Large intestine (tissue), 3 donors: ENCODE results near the gene BRD4. TPM values are rescaled to one million over a fixed set of nuclear protein-coding genes. Genes with fewer than 3 reads are reported as not detected.

Experiments
- DNase-seq, 2 donors: peaks; one replicate each; pipeline versions ENCODE4 v3.0.0 to v3.0.0-alpha.2; 2013
- H3K27ac ChIP-seq: one replicate; pipeline ENCODE4 v1.5.1; 2013; ENCODE audit warnings: low read length
- H3K27me3 ChIP-seq: 2 replicates; pipeline ENCODE4 v1.6.1; 2013; ENCODE audit warnings: low read length; ENCODE audit not compliant: control insufficient read depth, insufficient read depth
- H3K36me3 ChIP-seq: 2 replicates; pipeline ENCODE4 v1.6.1; 2013; ENCODE audit warnings: low read length; ENCODE audit not compliant: control insufficient read depth, insufficient read depth
- H3K4me1 ChIP-seq: one replicate; pipeline ENCODE4 v1.6.1; 2013; ENCODE audit warnings: low read length; ENCODE audit not compliant: control insufficient read depth, insufficient read depth
- H3K4me3 ChIP-seq: one replicate; pipeline ENCODE4 v1.5.1; 2013; ENCODE audit warnings: low read length
- H3K9me3 ChIP-seq: one replicate; pipeline ENCODE4 v1.6.1; 2013; ENCODE audit warnings: mild to moderate bottlenecking, low read depth, low read length, moderate library complexity; ENCODE audit not compliant: control insufficient read depth
- WGBS: methylation state at CpG from one replicate; pipeline ENCODE4 v1.1.5; 2013; ENCODE audit warnings: low lambda C conversion rate; ENCODE audit not compliant: insufficient coverage; 5-methylcytosine and 5-hydroxymethylcytosine counted together
- polyA plus RNA-seq: library from polyadenylated mRNA; unstranded; fragments of 120-200 nt; gene quantifications from one replicate; pipeline ENCODE4 v1.2.1, GENCODE V29; 2013

BRD4 gene
- polyA plus RNA-seq, 1 donor, result 39.1 TPM

- WGBS, result no CpG with 5 or more reads among the region's 22 CpGs
- Histone ChIP-seq H3K4me1 (peaks cover 12% of the 10 kb centered on the region), H3K27me3 (no peaks in the 10 kb centered on the region), H3K36me3 (peaks cover 53% of the 10 kb centered on the region), H3K4me3 (no peak overlapping the region), H3K27ac (no peak overlapping the region), H3K9me3 (no peaks in the 10 kb centered on the region)
- no peak for DNase-seq
Measured at GRCh38 chr19:15373644-15374043, 41.3 kb upstream of the BRD4 start.

GRCh38 chr19:15372891-15373301, 40.6 kb upstream of the BRD4 start:
- Histone ChIP-seq H3K27ac (no peak overlapping the region), H3K4me3 (no peak overlapping the region), H3K4me1 (peaks cover 12% of the 10 kb centered on the region), H3K36me3 (peaks cover 60% of the 10 kb centered on the region), H3K27me3 (no peaks in the 10 kb centered on the region), H3K9me3 (no peaks in the 10 kb centered on the region)
- no CpG with 5 or more reads among the region's 30 CpGs for WGBS
- no peak for DNase-seq

DNA sequence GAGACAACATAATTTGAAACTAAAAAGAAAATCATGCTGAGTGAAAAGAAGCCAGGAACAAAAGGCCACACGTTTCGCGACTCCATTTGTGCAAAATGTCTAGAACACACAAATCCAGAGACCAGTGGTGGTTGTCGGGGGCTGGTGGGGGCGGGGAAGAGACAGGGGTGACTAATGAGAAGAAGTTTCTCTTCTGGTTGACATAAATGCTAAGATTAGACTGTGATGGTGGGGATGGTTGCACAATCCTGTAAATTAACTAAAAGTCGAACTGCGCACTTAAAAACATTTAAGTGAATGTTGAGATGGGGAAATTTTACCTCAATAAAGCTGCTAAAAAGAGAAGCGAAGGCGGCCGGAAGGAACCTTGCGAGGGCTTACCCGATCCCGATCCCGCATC, 40.1 kb upstream of the BRD4 start:
- 100% methylated on average over 3 of the region's 14 CpGs for WGBS
- H3K27me3 ChIP-seq, result no peaks in the 10 kb centered on the region
- no peak overlapping the region for H3K27ac ChIP-seq
- no peaks in the 10 kb centered on the region for H3K9me3 ChIP-seq
- no peak for DNase-seq
- peaks cover 8% of the 10 kb centered on the region for H3K4me1 ChIP-seq
- H3K4me3 ChIP-seq, result no peak overlapping the region
- peaks cover 65% of the 10 kb centered on the region for H3K36me3 ChIP-seq

DNA sequence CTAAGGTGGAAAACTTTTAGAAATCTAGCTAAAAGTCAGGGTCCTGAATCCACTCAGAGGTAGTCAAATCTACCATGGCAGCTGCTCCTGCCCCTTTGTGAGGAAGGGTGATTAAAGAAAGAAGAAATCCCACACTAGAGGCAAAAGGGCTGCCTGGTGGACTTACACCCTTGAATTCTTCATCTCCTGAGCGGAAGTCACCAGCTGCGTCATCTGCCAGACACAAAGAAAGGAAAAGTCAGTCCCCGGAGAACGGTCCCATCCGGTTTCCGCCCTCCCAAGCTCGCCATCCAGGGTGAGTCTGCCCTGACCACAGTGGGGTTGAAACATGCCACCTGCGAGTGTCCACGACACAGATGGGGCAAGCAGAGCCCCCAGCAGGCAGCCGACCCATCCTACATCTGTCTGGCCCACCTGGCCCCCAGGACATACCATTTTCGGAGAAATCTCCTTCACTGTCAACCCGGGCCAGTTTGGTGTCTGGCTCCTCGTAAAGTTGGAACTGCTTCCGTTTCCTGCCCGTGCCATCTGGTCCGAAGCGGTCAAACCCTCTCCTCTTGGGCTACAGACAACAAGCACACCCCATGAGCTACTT, 39.5 kb upstream of the BRD4 start:
- H3K4me3 ChIP-seq, result no peak overlapping the region
- H3K27ac ChIP-seq, result no peak overlapping the region
- H3K27me3 ChIP-seq, result no peaks in the 10 kb centered on the region
- H3K36me3 ChIP-seq, result peaks cover 70% of the 10 kb centered on the region
- no peak for DNase-seq
- no CpG with 5 or more reads among the region's 17 CpGs for WGBS
- no peaks in the 10 kb centered on the region for H3K9me3 ChIP-seq
- H3K4me1 ChIP-seq, result peaks cover 3% of the 10 kb centered on the region

- H3K4me1 ChIP-seq, result no peaks in the 10 kb centered on the region
- H3K27ac ChIP-seq, result no peak overlapping the region
- H3K4me3 ChIP-seq, result no peak overlapping the region
- no peaks in the 10 kb centered on the region for H3K27me3 ChIP-seq
- H3K9me3 ChIP-seq, result no peaks in the 10 kb centered on the region
- no peak for DNase-seq
- H3K36me3 ChIP-seq, result peaks cover 72% of the 10 kb centered on the region
- WGBS, result no CpG with 5 or more reads among the region's 7 CpGs
Measured at GRCh38 chr19:15371119-15371518, 38.8 kb upstream of the BRD4 start.

GRCh38 chr19:15369594-15369891, 37.2 kb upstream of the BRD4 start:
- no peak for DNase-seq
- no peak overlapping the region for H3K4me3 ChIP-seq
- H3K9me3 ChIP-seq, result no peaks in the 10 kb centered on the region
- peaks cover 82% of the 10 kb centered on the region for H3K36me3 ChIP-seq
- no peaks in the 10 kb centered on the region for H3K27me3 ChIP-seq
- no peak overlapping the region for H3K27ac ChIP-seq
- no CpG with 5 or more reads among the region's 9 CpGs for whole genome bisulfite sequencing
- H3K4me1 ChIP-seq, result no peaks in the 10 kb centered on the region

- Histone ChIP-seq H3K4me3 (no peak overlapping the region), H3K4me1 (no peaks in the 10 kb centered on the region)
Measured at GRCh38 chr19:15368798-15369593, 36.7 kb upstream of the BRD4 start.

DNA sequence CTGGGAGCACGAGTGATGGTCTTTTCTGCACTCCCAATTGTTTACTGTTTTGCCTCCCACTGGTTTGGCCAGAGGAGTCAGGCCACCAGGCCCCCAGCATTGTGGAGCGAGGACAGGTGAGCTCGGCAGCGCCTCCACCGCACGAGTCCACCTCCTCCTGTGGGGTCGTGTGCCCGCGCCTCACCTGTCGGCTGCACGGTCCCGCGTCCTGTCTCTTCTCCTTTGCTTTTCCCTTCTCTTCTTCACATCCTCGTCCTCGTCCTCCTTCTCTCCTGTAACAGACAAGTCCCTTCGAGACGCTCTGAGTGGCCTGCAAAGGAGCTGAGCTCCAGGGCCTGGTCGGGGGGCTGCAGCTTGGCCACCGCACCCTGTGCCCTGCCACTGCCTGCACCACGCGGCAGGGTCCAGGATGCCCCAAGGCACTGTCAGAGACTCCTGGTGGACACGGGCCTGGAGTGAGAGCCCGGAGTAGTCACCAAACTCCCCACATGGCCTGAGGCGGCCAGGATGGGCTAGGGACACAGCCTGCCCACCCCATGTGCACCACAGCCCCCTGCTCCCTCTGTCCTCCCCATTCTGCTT, 35.8 kb upstream of the BRD4 start:
- no peak for DNase-seq
- Histone ChIP-seq H3K27me3 (no peaks in the 10 kb centered on the region), H3K27ac (no peak overlapping the region), H3K4me1 (no peaks in the 10 kb centered on the region), H3K4me3 (no peak overlapping the region), H3K9me3 (no peaks in the 10 kb centered on the region), H3K36me3 (peaks cover 71% of the 10 kb centered on the region)
- WGBS, result no CpG with 5 or more reads among the region's 24 CpGs

More at GRCh38 chr19:15368798-15369593, 36.7 kb upstream of the BRD4 start:
- no peak overlapping the region for H3K27ac ChIP-seq
- H3K27me3 ChIP-seq, result no peaks in the 10 kb centered on the region
- H3K9me3 ChIP-seq, result no peaks in the 10 kb centered on the region
- no CpG with 5 or more reads among the region's 35 CpGs for WGBS
- peaks cover 80% of the 10 kb centered on the region for H3K36me3 ChIP-seq
- DNase-seq, result no peak

GRCh38 chr19:15367439-15367838, 35.1 kb upstream of the BRD4 start:
- H3K27me3 ChIP-seq, result no peaks in the 10 kb centered on the region
- no peaks in the 10 kb centered on the region for H3K9me3 ChIP-seq
- DNase-seq, result no peak
- H3K4me1 ChIP-seq, result no peaks in the 10 kb centered on the region
- WGBS, result no CpG with 5 or more reads among the region's 3 CpGs
- H3K27ac ChIP-seq, result no peak overlapping the region
- H3K4me3 ChIP-seq, result no peak overlapping the region
- H3K36me3 ChIP-seq, result peaks cover 64% of the 10 kb centered on the region

- no CpG with 5 or more reads among the region's 6 CpGs for WGBS
- Histone ChIP-seq H3K27me3 (no peaks in the 10 kb centered on the region), H3K4me1 (no peaks in the 10 kb centered on the region), H3K36me3 (peaks cover 62% of the 10 kb centered on the region), H3K9me3 (peaks cover 3% of the 10 kb centered on the region), H3K27ac (no peak overlapping the region), H3K4me3 (no peak overlapping the region)
- DNase-seq, result no peak
Measured at GRCh38 chr19:15365264-15365663, 32.9 kb upstream of the BRD4 start.
